Measurements from ENCODE around the gene FAM3C. TPM values are rescaled to one million over a fixed set of nuclear protein-coding genes. Genes with fewer than 3 reads are reported as not detected.

FAM3C gene
- total RNA-seq, 1 experiment from 2014 or later = 114 TPM

Other genes starting within 250 kb of the FAM3C start
- gene WNT16, start 67.3 kb downstream of the FAM3C start, total RNA-seq (2014; rRNA removed; shearing (Covaris generic)) = 0.06 TPM in 1 of 2 replicates, not detected in the other

All from SJCRH30 (cell line).